GM21515 (cell line): ENCODE results near the gene CXCL14.
"Not testable (repeated sequence)": the region's sequence is repeated elsewhere in the genome, so short reads cannot be mapped to it uniquely, and the experiment has no call there.

Experiments used
- ATAC-seq: cut with Tn5 transposase; IDR thresholded peaks from one replicate; pipeline ENCODE4 v1.9.1; 2021; ENCODE audit not compliant: unreplicated experiment

The CXCL14 gene

DNA sequence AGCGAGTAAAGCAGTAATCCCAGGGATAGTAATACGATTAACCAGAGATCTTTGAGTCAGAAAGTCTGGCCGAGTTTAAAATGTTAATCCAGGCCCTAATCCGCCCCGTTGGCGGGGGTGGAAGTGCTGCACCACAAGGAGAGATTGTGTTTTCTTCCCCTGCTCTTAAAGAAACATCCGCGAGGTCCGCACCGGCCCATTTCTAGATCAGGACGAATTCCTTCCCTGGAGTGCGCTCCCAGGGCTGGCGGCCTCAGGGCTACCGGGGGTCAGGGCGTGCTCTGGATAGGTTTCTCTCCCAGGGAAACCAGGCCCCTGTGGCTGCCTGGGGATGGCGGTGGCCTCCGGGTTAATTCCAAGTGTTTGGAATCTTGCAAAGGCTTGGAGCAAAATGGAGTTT is 33.7 kb downstream of the CXCL14 start:
- ATAC-seq = no peak

DNA sequence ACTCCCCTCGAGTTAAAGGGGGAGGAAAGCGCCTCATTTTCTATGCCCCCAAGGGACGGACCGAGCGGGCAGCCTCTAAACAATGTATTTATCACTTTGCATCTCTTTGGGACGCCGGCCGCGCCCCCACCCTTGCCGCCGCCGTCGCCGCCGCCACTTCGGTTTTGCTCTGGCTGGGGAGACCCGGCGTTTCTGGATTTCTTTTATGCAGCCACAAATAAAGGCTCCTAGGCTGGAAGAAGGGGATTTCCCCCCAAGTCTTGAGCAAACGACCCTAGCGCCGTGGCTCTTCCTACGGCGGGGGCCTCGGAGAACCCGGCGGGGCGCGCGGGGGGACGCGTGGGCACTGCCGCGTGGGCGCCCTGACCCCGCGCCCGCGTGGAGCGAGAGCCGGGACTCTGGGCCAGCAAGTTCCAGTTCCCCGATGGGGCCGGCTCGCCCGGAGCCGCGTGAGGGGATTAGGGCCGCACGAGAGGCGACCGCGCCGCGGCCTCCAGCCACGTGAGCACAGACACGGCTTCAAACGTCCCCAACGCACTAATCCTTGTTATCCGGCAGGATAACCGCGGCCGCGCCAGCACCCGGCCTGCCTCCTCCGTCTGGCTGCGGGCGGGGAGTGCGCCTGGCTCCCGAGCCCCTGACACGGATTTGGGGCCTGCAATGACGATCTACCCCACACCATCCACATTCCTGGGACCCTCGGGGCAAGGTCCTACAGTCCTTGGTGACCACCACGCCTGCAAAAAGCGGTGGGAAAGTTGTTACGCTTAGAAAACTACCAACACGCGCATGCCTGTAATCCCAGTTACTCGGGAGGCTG is 35.1 kb downstream of the CXCL14 start:
- no peak for ATAC-seq

- no peak for ATAC-seq
Measured at GRCh38 chr5:135543001-135543484, 35.7 kb downstream of the CXCL14 start.

DNA sequence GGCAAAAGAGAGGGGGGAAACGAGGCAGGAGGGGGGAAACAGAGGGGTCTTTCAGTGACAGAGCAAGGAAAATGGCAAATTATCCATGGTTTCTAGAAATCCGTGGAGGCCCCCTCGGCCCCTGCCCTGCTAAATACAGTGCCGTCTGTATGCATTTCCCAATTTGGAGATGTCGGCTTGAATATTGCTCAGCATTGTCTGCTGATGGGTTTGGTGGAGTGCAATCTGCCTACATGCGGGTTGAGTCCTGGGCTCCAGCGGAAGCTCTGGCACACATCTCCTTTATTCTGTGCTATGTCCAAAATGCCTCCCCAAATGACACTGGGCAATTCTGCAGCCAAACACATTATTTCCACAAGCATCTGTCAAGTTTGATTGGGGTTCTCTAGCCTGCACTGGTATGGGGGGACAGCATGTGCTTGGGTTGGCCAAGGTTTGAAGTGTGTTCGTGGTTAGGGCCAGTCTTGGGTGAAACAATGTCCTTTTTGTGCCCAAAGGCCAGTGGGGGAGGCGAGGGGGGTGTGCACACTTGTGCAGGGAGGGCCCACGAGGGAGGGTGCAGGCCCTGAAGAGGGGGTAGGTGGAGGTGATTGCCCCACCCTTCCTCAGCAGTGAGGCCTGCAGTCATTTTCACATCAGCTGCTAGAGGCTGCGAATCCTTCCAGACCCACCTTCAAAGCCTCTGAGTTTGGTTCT is 36.8 kb downstream of the CXCL14 start:
- no peak for ATAC-seq

DNA sequence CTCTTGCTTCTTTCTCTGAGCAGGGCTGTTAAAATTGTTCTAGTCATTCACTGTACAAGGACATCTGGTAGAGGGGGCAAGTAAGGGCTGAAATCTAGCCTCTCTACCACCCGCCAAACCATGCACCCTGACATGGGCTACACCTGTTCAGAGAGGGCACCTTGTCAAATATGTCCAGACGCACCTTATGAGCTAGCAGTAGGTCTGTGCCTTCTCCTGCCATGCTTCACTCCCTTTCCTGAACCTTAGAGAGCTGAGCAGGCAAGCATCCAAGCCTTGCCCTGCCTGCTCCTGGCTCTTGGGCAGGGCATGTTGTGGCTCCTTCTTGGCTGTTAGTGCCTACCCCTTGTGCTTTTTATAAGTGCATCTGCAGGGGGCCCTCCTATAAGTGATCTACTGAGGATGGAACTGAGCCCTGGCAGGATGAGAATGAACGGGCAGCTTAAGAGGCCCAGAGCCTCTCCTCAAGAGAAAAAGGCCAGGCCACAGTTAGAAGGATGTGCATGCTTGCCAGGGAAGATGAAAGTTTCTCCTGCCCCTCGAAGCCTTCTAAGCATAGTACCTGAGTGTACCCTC is 39.3 kb downstream of the CXCL14 start:
- no peak for ATAC-seq

DNA sequence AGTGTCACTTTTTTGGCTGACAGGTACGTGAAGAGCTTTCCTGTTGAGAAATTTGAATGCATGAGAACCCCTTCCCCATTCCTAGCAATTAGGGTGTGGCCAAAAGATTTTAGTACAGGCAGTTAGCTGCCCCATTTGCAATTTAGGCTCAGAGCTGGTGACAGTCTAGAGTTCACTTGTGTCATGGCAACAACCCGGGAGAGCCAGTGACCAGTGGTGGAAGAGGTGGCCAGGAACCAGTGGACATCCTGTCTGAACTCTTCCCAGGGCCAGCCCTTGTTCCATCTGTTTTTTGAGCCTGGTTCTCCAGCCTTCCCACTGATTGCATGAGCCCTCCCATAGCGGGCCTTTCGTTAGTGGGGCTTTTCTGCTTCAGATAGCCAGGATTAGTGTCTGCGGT is 40.5 kb downstream of the CXCL14 start:
- ATAC-seq = no peak

GRCh38 chr5:135537745-135538144 is 41.0 kb downstream of the CXCL14 start:
- no peak for ATAC-seq

DNA sequence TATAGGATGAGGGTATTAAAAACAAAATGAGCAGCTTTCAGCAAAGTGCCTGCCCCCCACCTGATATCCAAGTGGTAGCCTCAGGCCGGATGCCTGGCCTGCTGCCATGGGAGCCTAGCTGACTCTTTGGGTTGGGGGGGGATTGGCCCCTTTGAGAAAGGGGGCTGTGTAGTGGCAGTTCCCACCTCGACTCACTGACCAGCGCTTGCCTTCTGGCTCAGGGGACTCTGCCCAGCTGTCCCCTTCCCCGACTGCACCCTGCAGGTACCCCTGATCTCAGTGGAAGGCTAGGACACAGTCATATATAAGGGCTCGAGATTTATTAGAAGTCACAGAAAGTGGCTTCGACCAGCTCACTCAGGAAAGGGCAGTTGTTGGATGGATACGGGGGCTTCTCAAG is 41.5 kb downstream of the CXCL14 start:
- ATAC-seq = no peak

DNA sequence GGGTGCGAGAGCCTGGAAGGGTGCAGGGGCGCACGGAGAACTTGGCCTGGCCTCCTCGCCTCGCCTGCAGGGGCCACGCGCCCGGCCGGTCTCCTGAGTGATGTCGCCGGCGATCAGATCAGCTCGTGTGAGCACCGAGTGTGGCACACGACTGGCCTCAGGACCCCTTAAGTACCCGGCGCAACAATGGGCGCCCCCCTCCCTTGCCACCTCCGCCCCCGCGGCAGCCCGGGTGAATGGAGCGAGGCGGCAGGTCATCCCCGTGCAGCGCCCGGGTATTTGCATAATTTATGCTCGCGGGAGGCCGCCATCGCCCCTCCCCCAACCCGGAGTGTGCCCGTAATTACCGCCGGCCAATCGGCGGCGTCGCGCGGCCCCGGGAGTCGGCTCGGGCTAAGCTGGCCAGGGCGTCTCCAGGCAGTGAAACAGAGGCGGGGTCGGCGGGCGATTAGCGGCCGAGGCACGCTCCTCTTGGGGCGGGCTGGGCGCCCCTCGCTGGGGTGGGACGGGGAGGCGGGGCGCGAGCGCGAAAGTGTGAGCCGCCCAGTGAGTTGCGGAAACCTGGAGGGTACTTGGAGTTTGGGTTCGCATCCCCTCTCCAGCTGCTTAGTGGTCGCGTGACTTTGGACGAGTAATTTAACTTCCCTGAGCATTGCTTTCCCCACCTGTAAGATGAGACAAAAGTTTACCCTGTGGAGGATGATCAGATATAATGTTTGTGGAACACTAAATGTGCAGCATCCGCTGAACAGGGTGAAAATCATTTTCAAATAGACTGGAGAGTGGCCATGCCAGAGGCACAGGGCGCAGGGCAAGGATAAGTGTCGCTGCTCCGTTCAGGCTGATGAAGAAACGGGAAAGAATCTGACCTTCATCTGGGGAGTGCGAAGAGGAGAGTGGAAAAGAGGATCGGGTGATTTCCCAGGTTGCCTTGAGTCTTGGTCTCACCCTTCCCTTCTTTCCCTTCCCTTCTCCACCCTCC is 42.7 kb downstream of the CXCL14 start, which contains the start of gene NEUROG1:
Gene NEUROG1 (minus strand): TSS at position 145 of the 982 bp plus-strand sequence. CDS start 274 bp downstream, outside the sequence.
- ATAC-seq = no peak

DNA sequence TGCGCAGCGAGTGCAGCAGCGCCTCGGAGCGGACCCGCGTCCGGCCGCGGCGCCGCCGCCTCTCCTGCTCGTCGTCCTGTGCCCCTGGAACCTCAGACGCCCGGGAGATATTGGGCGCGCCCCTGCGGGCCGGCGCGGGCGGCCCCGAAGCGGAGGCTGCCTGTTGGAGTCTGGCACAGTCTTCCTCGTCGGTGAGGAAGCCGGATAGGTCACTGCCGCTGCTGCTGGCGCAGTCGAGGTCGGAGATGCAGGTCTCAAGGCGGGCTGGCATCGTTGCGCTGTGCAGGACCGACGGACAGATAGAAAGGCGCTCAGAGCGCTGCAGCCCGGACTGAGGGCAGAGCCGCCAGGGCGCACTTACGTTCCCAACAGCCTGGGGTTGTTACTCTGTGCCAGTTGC is 43.4 kb downstream of the CXCL14 start:
- ATAC-seq = no peak

DNA sequence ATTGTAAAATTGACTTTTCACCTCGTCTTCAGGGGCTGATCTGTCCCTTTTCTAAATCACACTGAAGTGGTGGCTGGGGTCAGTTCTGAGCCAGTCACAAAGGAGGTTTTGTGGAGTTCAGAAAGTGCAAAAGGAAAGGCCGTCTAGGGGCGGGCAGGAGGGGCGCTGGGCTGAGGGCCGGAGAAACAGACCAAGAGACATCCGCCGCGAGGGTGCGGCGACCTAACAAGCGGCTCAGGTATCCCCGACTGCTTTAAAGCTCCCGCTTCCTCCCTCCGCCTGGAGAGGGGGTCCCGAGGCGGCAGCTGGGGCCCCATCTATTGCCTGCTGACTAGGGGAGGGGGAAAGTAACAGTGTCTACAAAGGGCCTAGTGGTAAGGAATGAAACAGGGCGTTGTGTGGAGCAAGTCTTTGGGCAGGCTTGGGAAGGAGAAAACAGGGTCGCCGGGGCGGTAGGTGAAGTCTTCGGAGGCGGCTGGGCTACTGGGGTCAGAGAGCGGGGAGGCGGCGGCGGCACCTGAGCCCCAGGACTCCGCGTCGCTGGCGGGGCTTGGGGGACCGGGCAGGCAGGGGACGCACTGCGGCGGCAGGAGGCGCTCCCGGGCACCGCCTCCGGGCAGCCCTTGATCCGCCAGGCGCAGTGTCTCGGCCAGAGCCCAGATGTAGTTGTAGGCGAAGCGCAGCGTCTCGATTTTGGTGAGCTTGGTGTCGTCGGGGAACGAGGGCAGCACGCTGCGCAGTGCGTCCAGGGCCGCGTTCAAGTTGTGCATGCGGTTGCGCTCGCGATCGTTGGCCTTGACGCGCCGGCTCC is 44.0 kb downstream of the CXCL14 start:
- ATAC-seq = no peak

GRCh38 chr5:135533794-135534193 is 45.0 kb downstream of the CXCL14 start:
- no peak for ATAC-seq

- ATAC-seq = no peak
Measured at GRCh38 chr5:135533334-135533733, 45.5 kb downstream of the CXCL14 start.

- not testable (repeated sequence) for ATAC-seq
Measured at GRCh38 chr5:135529576-135529975, 49.2 kb downstream of the CXCL14 start.

GRCh38 chr5:135526924-135527323 is 51.9 kb downstream of the CXCL14 start:
- ATAC-seq = no peak

GRCh38 chr5:135521964-135522363 is 56.8 kb downstream of the CXCL14 start:
- ATAC-seq = no peak
